Uterus (tissue), 2 donors: ENCODE measurements around the gene GRK5.

ENCODE experiments used
- CTCF ChIP-seq, 4 experiments: fragments of 200-600 bp in 2 of 4; fragments of 450-650 bp in 2 of 4; sonication (generic) in 2 of 4; IDR thresholded peaks; one replicate each; pipeline ENCODE4 v1.5.1; 2016 to 2019; ENCODE audit warnings: antibody characterized with exemption in 4 of 4, mild to moderate bottlenecking in 2 of 4, moderate library complexity in 1 of 4
- POLR2A ChIP-seq, 2 donors: fragments of 450-650 bp; IDR thresholded peaks; one replicate each; pipeline ENCODE4 v1.6.1; 2016; ENCODE audit warnings: antibody characterized with exemption in 2 of 2, mild to moderate bottlenecking in 1 of 2, moderate library complexity in 1 of 2

- TF ChIP-seq CTCF (IDR thresholded peaks at IDR 0.05), result no peak
- TF ChIP-seq POLR2A (IDR thresholded peaks at IDR 0.05), result no peak
Observed at GRCh38 chr10:119406137-119406536, 198.8 kb downstream of the GRK5 start.
